ENCODE results near the gene SLFN5. TPM values are rescaled to one million over a fixed set of nuclear protein-coding genes. Genes with fewer than 3 reads are reported as not detected.

SLFN5 gene
- total and polyA plus RNA-seq, 2 of the 4 experiments (the other 2 are of a cell fraction) = 13.0 to 48.9 TPM

GRCh38 chr17:35265566-35266141 lies 22.8 kb downstream of the SLFN5 start:
- intact Hi-C loops (cut with micrococcal nuclease) (no loop called here), in situ Hi-C loops (cut with MboI; ENCODE audit: low sequenced_read_pairs) (no loop called here), dilution Hi-C loops (cut with HindIII; ENCODE audit: low sequenced_read_pairs, unreplicated experiment) (no loop called here)
- no peak overlapping the region for H3K56ac ChIP-seq (ENCODE audit: extremely low read depth, insufficient read depth, low read length)
- H4K8ac ChIP-seq (ENCODE audit: low read depth in 2 of 2, low read length in 2 of 2) = no peak overlapping the region
- H2AFZ ChIP-seq (replicated peaks; ENCODE audit: low read length, poor library complexity) = no peak overlapping the region
- no peak overlapping the region for H3K4ac ChIP-seq (ENCODE audit: low read depth, low read length)
- ChIA-PET CTCF (interaction anchor here (0.5 kb wide), 1 partner anchor 122 kb away, joined by 3 read pairs; no protein-coding TSS in a partner anchor), POLR2A (ENCODE audit: unreplicated experiment) (no interaction called here)
- no peak overlapping the region for H2AK9ac ChIP-seq (replicated peaks; ENCODE audit: low read depth, low read length, poor library complexity)
- H3K9me1 ChIP-seq (ENCODE audit: insufficient read depth, low read length) = peaks cover 3% of the 10 kb centered on the region; the same call in 1 of the 2 replicates
- no peak overlapping the region for H2BK120ac ChIP-seq (ENCODE audit: low read depth, low read length)
- H3K23ac ChIP-seq (ENCODE audit: low read depth, low read length) = no peak overlapping the region
- 48% methylated on average over 4 of the region's 11 CpGs; no CpG with 5 or more reads in 1 of the 2 experiments for WGBS, 2 experiments (ENCODE audit: extremely low coverage in 2 of 2, insufficient read length in 1 of 2)
- H3K4me2 ChIP-seq (ENCODE audit: low read depth, low read length) = no peak overlapping the region
- DNase-seq = no peak
- no TSS peak for BruUV-seq (replicated peaks)
- no peak overlapping the region for H3K27ac ChIP-seq (ENCODE audit: insufficient read depth, low read length)
- no peaks in the 10 kb centered on the region for H3K9me3 ChIP-seq (ENCODE audit: control insufficient read depth, insufficient read depth, low read length)
- peaks cover 15 to 17% of the 10 kb centered on the region in 2 experiments for H3K79me1 ChIP-seq (ENCODE audit: low read depth in 1 of 2, low read length in 2 of 2)
- H4K20me1 ChIP-seq (ENCODE audit: insufficient read depth, low read length) = no peaks in the 10 kb centered on the region
- H3K4me1 ChIP-seq (ENCODE audit: control insufficient read depth, insufficient read depth, low read length) = no peaks in the 10 kb centered on the region
- H3K18ac ChIP-seq (ENCODE audit: low read depth, low read length) = no peak overlapping the region
- H4K91ac ChIP-seq (ENCODE audit: insufficient read depth, low read depth, low read length) = no peak overlapping the region
- no peak overlapping the region for H2BK15ac ChIP-seq (ENCODE audit: low read depth, low read length)
- no peak overlapping the region for H3K9ac ChIP-seq (ENCODE audit: low read depth, low read length)
- peaks cover 52% of the 10 kb centered on the region for H3K36me3 ChIP-seq (ENCODE audit: control insufficient read depth, insufficient read depth, low read length)
- H3K14ac ChIP-seq (replicated peaks; ENCODE audit: low read depth, low read length) = no peak overlapping the region
- no peak overlapping the region for H2BK5ac ChIP-seq (ENCODE audit: low read depth, low read length, poor library complexity, severe bottlenecking)
- no peak for ATAC-seq (ENCODE audit: low read depth)
- no peak overlapping the region for H4K5ac ChIP-seq (ENCODE audit: low read depth, low read length)
- H2BK20ac ChIP-seq (ENCODE audit: low read depth, low read length) = no peak overlapping the region
- H3K27me3 ChIP-seq (ENCODE audit: control insufficient read depth, insufficient read depth, low read length) = no peaks in the 10 kb centered on the region
- H2AK5ac ChIP-seq (ENCODE audit: low read depth, low read length) = no peak overlapping the region
- TF ChIP-seq MAZ (IDR thresholded peaks at IDR 0.05; ENCODE audit: borderline replicate concordance, low read depth, low read length) (no peak), NFE2L2 (IDR thresholded peaks at IDR 0.05; ENCODE audit: low read depth, low read length) (no peak), RAD21 (IDR thresholded peaks at IDR 0.05; ENCODE audit: low read length) (no peak), POLR2A (IDR thresholded peaks at IDR 0.05; ENCODE audit: low read depth, low read length) (no peak), MXI1 (IDR thresholded peaks at IDR 0.05; ENCODE audit: borderline replicate concordance, low read depth, low read length) (no peak), ELK1 (IDR thresholded peaks at IDR 0.05; ENCODE audit: borderline replicate concordance, low read depth, low read length) (no peak), BHLHE40 (IDR thresholded peaks at IDR 0.05; ENCODE audit: low read depth, low read length) (no peak), CTCF (conservative IDR thresholded peaks at IDR 0.05; ENCODE audit: low read depth, low read length) (no peak), RCOR1 (IDR thresholded peaks at IDR 0.05; ENCODE audit: insufficient replicate concordance, low read length) (no peak), RFX5 (IDR thresholded peaks at IDR 0.05; ENCODE audit: low read depth, low read length) (no peak), SMC3 (IDR thresholded peaks at IDR 0.05; ENCODE audit: low read depth, low read length) (no peak), CEBPB (IDR thresholded peaks at IDR 0.05; ENCODE audit: low read depth, low read length) (no peak), USF2 (IDR thresholded peaks at IDR 0.05; ENCODE audit: low read depth, low read length) (no peak), CHD1 (IDR thresholded peaks at IDR 0.05; ENCODE audit: low read depth, low read length) (no peak), MAFK (IDR thresholded peaks at IDR 0.05; ENCODE audit: low read depth, low read length) (no peak), FOS (IDR thresholded peaks at IDR 0.05; ENCODE audit: low read depth, low read length) (no peak)
- H3K4me3 ChIP-seq (ENCODE audit: insufficient read depth, low read depth, low read length) = no peak overlapping the region
